T-helper 2 cell (primary cell): ENCODE results near the gene FLRT1.

Experiments
- DNase-seq, 5 experiments: peaks; one replicate each; pipeline versions ENCODE4 v3.0.0 to v3.0.0-alpha.2; 2012 to 2022

The FLRT1 gene

DNA sequence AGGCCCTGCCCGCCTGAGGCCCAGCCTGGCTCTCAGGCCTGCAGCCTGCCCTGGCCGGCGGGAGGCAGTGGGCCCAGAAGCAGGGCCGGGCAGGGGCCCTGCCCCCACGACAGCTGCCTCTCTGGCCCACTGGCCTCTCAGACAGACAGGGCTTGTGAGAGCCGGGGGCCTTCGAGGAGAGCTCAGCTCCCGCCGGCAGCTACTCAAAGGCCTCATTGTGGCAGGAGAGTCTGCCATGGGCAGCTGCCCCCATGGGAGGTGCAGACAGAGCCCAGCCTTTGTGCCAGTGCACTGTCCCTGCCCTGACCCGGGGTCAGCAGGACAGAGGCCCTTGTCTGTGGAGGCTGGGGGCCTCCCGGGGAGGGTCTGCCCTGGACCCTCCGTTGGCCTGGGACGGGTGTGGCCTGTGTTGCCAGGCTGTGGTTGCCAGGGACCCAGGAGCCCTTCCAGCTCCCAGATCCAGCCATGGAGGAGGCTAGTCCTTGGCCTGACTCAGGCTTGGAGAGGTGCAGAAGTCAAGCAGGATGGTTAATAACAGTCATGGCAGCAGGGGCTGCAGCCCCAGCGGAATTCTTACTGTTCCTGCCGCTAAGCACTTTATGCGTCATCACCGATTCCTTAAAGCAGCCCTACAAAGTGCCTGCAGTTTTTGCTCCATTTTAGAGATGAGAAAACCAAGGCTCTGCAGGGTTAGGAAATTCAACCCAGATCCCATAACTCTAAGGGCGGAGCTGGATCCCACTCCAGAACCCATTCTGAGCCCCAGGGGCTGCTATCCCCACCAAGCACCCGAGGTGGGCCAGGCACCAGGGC is 12.5 kb downstream of the FLRT1 start:
- DNase-seq = no peak

DNA sequence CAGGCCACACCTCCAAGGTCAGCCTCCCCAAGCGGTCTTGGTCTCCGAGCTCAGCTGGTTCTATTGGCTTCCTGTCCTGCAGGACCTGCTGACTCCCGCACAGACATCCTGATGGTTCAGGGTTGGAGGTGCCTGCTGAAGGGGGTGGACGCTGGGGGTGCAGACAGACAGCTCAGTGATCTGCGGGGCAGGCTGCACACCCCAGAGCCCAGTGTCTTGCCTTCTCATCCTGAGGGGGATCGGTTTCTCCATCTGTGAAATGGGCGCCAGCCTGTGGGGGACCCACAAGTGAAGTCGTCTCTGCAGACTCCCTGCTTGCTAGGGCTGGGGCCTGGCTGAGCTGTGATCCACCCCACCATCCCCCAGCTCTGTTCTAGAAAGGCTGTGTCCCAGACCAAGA is 13.8 kb downstream of the FLRT1 start:
- DNase-seq = no peak

DNA sequence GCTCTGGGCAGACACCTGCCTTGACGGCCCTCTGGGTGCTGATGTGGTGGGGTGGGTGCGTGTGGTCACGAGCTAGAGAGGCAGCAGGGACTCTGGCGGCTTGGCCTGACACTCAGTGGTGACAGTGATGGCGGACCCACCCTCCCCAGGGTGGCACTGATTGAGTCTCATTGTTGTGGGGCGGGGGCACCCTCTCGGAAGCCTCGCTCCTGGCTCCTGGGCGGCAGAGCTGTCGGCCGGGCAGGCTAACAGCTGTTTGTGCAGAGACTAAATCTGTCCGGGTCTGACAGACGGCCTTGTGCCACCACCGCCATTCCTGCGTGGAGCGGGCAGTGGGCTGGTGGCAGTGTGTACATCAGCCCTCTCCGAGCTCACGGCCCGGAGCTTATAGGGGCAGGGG is 15.6 kb downstream of the FLRT1 start:
- no peak for DNase-seq

DNA sequence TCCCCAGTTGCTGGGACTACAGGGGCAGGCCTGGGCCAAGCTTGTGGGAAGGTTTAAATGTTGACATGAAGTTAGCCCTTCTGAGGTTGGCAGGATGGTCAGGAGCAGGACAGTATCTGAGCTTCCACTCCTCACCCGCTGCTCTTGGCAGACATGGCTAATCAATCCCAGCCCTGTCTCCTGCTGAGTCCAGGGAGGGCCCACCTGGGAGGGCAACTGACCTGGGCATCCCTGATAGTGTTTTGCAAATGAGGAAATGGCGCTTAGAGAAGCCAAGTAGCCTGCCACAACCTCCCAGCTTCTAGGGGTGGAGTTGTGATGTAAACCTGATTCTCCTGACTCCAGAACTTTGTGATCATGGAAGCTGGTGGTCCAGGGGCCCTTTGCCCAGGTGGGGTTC is 16.7 kb downstream of the FLRT1 start:
- no peak for DNase-seq

DNA sequence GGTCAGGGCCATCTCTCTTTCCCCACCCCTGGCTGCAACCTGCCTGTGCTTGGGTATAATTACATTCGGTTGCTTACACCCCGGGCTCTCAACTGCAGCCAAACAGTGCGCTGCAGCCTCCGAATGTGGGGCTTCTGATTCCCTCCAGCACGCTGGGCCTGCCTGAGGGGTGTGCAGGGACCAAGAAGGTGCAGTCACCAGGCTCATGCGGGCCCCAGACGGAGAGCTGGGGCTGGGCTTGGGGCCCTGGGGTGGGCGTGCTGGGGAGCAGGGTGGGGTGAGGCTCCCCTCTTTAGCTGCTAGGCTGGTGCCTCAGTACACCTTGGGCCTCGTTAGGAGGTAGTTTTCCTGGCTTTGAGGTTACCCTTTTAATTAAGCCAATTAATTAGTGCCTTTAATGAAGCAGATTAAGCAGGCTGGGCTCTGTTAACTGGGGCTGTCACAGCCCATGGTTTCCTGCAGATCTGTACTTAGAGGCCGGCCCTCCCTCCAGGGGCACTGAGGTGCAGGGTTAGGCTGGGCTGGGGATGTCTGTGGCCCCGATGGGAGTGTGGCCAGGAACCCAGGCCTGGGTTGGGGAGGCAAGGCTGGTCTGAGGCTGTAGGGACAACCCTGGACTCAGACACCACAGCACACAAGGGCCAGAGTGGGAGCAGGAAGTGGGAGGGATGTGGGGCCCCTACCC is 17.3 kb downstream of the FLRT1 start:
- DNase-seq = no peak

DNA sequence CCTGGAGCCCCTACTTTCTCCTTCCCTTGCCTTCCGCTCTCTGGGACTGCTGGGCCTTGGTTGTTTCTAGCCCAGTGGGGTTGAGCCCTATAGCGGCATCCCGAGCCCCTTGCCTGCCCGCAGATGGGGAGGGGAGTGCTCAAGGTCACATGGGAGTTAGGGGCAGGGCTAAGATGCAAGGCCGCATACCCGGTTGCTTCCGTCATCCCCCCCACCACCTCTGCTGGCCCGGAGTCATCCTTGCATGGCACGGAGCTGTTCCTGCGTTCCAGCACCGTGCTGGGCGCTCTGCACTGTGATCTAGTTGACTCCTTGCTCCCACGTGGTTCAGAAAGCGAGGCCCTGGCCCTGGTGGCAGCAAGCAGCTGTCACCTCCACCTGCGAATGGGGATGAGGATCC is 18.0 kb downstream of the FLRT1 start:
- DNase-seq = no peak

DNA sequence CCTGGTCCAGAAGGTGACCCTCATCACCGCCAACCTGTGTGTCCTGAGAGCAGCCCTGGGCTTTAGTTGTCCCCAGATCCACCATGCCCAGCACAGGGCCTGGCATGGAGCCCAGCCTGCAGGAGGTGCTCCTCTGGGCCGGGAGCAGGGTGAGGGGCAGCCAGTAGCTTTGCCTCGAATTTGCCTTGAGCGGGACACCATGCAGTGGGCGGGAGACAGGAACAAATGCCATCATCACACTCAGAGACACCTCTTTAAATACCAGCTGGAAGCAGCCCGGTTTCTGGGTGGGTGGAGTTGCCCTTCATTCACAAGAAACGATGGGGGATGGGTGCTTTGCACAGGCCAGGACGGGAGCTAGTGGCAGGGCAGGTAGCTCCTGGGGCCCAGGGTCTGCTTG is 19.3 kb downstream of the FLRT1 start:
- DNase-seq = no peak

DNA sequence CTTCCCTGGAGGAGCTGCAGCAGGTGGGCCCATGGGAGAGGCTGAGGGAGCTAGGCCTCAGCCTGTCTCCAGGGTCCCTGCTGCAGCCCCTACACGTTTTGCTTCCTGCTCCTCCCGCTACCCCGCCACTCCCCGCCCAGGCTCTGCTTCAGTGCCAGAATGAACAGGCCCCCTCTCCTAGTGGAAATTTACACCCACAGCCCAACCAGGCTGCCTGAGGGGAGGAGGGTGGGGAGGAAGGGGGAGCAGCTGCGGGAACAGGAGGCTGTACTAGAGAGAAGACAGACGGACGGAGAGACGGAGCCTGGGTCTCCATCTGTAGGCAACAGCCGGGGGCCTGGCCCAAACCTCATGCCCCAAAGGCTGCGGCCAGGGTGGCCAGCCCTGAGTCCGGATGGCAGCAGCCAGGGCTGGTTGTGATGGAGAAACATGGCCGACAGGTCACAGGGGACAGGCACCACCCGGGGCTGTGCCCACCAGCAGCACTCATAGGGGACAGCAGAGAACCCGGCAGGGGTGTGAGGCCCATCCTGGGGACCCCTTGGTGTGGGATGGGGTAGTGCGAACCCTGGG is 20.6 kb downstream of the FLRT1 start:
- DNase-seq = no peak

DNA sequence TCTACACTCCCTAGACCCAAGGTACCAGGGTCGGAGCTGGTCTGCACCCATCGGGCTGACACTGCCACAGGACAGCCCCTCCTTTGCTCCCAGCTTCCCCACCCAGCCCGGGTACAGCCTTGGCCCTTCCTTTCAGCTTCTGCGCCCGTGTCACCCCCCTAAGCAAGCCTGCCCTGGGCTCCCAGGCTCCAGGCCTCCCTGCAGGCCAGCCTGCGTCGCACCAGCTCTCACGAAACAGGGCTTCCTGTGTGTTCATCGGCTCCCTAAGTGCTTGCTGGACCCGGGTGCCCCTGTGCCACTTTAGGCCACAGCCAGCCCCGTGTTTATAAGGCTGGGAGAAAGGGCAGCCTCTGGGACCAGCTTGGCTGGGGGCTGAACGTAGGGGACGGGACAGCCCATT is 21.1 kb downstream of the FLRT1 start:
- no peak for DNase-seq

DNA sequence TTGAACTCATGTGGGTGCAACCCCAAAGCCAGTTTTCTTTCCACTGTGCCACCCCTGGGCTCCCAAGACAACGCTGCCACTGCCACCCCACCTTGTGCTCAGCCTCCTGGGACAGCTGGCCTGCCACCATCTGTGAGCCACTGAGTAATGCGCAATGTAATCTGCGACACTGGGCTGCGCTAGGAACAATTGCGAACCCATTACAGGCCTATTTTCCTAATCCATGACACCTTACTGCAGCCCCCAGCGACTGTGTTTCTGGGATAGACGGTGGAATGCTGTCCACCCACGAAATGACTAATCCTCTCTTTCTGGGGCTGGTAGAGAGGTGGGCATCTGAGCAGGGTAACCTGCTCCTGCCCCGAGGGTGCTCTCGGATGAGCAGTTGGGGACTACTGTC is 22.2 kb downstream of the FLRT1 start:
- no peak for DNase-seq

DNA sequence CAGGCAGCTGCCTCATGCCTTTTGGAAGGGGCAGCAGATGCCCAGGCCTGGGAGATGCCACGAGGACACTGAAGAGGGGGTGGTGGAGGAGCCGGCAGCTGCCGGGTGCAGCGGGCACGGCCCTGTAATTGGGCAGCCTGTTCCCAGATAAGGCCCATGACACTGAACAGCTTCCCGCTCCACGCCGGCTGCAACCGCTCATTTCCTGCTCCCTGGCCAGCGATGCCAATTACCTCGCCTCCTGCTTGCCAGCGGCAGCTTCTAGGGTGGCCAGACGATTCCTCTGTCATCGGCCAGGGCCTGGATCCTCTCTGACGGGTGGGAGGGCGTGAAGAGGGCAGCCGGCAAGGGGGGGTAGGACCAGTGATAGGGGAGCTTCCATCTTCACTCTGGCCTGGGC is 22.8 kb downstream of the FLRT1 start:
- DNase-seq = no peak

DNA sequence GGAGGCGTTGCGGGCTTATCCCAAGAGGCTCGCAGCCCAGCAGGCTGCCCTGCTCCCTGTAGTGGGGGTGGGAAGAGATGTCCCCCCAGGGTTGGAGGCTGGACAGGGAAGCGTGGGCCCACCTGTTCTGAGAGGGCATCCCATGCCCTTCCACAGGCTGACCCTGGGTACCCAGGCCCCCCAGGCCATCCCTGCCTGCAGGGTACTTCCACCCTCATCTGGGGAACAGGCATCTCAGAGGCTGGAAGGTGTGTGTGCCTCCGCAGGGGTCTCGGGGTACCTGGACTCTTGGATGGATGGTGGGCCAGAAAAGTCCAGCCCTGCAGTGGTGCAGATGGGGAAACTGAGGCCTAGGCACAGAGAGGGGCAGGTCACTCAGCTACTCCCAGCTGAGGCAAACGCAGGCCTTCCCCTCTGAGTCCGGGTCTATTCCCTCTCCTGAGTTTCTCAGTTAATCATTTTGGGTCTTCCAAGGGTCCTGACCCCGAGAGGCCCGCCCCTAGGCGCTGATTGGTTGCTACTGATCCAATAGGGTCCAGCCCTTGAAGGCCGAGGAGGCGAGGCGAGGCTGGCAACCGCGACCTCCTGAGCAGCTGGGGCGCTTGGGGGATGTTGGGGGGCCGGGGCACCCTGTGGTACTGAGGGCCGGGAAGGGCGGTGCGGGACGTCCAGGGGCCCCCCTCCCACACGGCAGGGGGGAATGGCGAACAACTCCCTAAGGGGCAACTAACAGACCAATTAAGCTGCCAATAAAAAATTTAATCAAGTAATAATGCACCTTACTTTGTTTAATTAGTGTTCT is 23.8 kb downstream of the FLRT1 start:
- no peak for DNase-seq

DNA sequence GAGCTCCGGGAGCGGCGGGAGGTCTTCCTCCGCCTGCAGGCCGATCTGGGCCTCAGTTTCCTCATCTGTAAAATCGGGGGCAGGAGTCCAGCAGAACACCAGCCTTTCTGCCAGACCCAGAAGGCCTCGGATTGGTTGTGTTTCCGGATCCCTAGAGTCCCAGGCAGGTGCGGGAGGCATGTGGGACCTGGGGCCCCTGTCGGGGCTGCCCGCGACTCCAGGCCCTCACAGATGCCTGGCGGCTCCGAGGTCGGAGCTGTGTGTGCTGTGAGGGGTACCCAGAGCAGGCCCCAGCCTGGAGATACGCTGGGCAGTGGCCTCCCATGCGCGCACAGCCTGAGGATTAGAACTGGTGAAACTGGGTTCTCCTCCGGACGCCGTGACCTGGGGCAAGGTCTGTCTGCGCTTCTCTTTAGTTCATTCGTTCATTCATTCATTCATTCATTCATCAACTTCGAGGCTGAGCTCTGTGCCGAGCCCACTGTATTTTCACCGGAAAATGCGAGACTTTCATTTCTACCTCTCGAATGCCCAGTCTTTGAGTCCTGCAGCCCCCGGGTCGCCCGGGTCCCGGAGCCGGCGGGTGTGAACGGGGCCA is 24.6 kb downstream of the FLRT1 start:
- DNase-seq = no peak

DNA sequence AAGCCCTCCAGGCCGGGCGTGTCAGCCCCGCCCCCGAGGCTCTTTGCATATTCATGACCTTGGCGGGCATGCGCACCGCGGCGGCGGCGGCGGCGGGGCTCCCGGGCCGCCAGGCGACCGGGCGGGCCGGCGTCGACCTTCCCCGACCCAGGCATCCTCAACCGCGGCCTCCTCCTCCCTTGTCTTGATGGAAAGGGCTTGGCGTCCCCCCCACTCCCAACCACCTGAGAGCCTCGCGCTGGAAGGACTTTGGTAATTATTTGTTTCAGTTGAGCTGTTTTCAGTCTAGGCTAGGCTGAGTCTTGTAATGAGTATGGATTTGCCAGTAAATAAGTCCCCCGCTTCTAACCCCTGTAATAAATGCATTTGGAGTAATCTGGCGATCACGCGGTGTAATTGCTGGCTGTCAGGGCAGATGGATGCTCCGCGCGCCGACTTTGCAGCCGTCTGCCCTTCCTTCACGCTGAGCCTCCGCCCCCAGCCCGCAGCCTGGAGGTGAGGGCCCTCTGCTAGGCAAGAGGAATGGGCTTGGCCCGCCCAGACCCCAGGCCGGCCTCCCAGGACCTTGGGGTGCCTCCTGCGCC is 25.2 kb downstream of the FLRT1 start:
- DNase-seq = peak; percentile 24 to 51 (median 28)

DNA sequence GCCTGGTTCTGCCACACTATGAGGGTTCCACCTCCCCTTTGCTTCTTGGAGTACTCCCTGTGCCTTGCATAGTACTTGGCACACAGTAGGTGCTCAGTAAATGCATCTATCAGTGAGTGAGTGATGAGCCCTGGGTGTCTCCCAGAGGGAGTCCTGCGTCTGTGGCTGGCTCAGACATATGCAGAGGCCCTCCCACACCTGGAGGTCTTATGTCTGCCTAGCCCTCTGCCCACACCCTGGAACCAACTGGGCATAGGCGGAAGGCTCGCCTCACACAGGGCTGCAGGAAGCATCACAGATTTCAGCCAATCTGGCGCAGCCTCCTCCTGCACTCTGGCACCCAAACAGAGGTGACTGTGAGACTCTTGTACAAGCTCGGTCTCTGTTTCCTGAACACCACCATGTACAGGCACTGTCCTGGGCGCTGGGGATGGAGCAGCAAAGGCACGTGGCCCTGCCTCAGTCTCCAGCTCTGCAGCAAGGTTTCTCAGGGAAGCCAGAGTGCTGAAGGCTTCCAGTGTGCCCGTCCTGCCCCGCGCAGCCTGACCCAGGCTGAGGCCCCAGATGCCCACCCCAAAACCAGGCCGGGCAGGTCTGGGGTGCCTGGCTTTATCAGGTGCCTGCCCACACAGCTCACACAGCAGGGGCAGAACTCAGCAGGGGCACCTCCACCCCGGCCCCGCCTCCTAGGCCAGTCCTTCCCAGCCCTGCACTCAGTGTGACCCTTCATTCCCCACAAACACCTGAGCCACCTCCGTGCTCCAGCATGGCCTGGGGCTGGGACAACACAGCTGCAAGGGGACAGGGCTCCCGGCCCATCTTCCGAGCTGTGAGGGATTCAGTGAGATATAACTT is 26.7 kb downstream of the FLRT1 start:
- DNase-seq = no peak

DNA sequence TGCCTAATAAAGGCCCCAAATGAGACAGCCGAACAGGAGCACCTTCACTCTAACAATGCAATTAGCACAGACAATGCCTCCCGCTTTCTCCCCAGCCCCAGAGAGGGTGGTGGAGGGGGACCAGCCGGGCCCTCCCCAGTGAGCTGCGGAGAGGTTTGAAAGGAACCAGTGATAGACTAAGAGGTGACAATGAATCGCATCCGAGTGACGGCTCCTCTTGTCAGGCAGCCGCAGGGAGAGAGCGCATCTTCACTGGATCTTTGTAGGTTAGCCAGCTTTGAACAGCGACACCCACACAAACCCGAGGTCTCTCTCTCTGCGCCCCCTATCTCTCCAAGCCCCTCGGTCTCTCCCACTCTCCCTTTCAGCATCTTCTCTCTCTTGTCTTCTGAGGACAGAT is 28.0 kb downstream of the FLRT1 start:
- DNase-seq = no peak

DNA sequence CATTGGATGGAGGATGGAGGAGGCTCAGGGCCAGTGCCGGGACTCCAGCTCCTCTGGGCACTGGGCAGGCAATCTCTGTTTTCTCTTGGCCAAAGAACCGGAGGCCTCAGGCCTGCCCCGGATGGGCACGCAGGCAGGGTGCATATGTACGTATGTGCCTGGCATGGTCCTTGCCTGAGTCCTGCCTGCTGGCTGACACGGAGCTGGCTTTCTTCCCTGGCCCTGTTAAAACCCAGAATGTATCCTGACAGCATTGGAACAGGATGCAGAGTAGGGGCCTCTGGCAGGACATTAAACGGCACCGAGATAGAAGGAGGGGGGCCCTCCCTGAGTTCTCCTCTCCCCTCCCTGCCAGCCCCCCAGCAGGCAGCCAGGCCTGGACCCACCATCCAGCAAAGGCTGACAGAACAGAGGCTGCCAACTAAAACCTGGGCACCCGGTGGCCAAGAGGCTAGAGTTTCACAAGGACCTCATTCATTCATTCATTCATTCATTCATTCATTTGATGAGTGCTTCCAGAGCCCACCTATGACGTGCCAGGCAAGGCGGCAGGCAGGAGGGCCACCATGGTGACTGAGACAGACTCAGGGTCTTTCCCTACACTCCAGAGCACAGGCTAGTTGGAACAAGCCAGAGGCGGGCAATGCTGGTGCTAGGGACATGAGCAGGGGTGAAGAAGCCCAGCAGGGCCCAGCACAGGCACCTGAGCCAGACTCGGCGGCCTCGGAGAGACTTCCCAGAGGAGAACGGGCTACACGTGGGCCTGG is 28.8 kb downstream of the FLRT1 start:
- no peak for DNase-seq

DNA sequence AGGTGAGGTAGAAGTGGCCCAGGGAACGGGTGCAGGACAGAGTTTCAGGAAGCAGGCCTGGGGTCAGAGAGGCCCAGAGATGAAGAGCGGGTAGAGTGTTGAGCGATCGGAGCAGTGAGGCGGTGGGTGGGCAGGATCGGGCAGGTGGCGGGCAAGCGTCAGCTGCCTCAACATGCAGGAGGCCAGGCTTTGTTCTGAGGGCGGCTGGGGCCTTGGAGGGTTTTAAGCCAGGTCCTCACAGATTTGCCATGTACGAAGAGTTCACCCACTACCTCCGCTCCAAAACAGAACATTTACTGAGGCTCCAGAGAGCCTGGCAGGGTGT is 29.4 kb downstream of the FLRT1 start:
- DNase-seq = no peak

DNA sequence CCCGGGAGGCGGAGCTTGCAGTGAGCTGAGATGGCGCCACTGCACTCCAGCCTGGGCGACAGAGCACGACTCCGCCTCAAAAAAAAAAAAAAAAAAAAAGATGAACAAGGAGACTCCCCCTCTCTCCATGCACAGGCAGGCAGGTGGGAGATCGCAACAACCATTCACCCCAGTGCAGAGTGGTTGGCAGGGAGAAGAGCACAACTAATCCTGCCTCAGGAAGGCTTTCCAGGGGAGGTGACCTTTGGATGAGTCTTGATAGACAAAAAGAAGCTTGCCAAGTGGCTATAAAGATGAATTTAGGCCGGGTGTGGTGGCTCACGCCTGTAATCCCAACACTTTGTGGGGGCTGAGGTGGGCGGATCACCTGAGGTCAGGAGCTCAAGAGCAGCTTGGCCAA is 30.0 kb downstream of the FLRT1 start:
- no peak for DNase-seq

DNA sequence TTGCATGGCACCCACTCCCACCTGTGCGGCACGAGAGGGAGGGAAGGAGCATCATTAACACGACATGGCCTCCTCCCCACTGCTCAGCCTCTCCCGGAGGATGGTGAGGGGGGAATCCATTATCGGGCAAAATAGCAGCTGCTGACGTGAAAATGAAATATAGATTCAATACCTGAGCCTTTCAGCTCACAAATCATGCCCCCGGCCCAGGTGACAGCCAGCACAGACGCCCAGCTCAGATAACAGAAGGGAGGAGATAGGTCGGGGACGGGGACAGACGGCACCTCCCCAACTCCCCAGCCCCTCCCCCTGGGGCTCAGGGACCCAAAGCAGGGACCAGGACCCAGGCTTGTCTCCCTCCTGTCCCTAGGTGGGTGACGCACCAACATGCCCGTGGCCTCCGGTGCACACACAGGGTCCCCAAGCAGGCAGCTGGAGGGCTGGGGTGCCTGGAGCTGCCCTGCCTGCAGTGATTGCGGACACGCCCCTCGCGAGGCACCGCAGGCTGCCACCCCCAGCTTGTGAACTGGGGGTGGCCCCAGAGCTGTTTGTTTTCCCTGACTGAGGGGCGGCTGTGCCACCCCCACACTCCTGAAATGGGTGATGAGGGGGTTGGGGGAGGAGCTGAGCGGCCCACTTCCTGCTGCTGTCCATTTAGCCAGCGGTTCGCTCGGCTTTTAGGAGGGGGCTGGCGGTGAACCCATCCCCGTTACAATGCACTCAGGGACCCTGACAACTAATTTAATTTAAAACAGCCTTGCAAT is 31.7 kb downstream of the FLRT1 start:
- no peak for DNase-seq
